GM19239 (cell line): ENCODE data around the gene RAB27B.

ENCODE experiments used
- DNase-seq: peaks from one replicate; pipeline ENCODE4 v3.0.0; 2011; ENCODE audit warnings: low spot score; ENCODE audit not compliant: insufficient read length
- FAIRE-seq: peaks from 2 replicates; lab custom pipeline; 2011; peaks lifted over from hg19 to GRCh38; lab: Jason Lieb, UNC

The RAB27B gene

DNA sequence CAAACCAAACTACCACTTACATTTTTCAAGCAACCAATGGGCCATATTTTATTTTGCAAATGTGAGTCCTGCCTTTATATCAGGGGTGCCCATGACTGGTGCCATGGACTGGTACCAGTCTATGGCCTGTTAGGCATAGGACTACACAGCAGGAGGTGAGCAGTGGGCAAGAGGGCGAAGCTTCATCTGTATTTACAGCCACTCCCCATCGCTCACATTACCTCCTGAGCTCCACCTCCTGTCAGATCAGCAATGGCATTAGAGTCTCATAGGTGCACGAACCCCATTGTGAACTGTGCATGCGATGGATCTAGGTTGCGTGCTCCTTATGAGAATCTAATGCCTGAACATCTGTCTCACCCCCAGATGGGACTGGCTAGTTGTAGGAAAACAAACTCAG, 77.4 kb downstream of the RAB27B start:
- FAIRE-seq (no peak), DNase-seq (no peak)

GRCh38 chr18:54906331-54907185, 78.3 kb downstream of the RAB27B start:
- no peak for DNase-seq
- FAIRE-seq = no peak

DNA sequence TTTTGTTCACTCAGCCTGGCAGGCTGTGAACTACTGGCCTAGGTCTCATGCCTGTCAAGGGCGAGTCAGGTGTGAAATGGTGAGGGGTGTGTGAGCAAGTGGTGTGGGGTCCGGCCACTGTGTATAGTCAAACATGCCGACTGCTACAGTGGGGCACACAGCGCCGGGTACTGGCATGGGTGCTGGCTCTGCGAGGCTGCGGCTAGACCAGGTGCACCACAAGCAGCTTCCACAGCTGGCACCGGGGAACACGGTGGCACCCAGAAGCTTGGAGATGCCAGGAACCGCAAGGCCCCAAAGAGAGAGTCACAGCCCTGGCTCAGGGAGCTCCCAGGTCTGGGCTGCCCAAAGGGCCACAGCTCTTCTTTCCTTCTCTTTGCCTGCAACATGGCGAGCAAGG, 81.3 kb downstream of the RAB27B start:
- FAIRE-seq (no peak), DNase-seq (no peak)

GRCh38 chr18:54910161-54910919, 82.1 kb downstream of the RAB27B start:
- DNase-seq (no peak), FAIRE-seq (no peak)

DNA sequence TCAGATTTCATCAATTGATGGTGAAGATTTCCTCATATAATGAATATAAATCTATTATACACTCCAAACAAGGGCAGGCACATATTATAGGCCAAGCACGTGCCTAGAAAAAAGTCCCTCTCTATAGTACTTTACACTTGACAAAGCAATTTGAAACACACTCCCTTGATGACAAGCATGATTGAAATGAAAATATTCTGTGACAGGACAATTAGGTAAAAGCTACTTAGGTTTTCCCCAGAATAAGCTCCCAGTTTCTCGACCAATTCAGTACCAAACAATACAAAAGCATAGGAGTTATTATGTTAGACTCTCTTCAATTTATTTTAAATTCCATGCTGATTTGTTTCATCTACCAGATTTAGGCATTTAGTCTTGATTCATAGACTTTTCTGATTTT, 83.3 kb downstream of the RAB27B start:
- no peak for DNase-seq
- no peak for FAIRE-seq

DNA sequence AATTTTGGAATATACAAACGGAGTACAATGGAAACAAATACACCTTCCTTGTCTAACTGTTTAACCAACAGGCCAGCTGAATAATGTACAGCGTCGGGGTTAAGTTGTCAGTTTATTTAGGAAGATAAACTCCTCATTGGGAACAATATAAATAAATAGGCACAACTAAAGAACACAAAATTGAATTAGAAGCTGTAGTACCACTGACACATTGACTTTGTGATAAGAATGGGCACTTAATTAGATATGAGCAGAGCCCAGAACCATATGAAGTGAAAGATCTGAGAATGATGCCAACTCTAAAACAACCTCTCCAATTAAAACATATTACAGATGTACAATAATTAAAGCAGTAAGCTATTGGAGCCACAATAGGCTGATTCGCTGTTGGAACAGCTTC, 86.5 kb downstream of the RAB27B start:
- DNase-seq (no peak), FAIRE-seq (no peak)

DNA sequence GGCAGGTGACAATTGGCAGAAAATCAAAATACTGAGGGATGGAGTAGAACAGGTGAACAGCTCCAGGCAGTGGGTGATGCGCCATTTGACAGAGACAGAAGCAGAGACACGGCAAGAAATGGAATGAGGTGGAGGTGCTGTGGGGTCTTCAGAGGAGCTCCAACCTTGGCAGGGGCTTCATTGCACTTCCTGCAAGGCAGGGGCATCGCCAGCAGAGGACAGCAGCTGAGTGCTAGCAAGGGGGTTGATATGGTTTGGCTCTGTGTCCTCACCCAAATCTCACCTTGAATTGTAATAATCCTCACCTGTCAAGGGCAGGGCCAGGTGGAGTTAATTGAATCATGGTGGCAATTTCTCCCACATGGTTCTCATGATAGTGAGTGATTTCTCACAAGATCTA, 88.2 kb downstream of the RAB27B start:
- DNase-seq = no peak
- no peak for FAIRE-seq

- FAIRE-seq (no peak), DNase-seq (no peak)
These were observed 89.8 kb downstream of the RAB27B start for GRCh38 chr18:54918060-54918459.

- no peak for FAIRE-seq
- DNase-seq = no peak
These were observed 91.1 kb downstream of the RAB27B start for GRCh38 chr18:54919412-54919811.

DNA sequence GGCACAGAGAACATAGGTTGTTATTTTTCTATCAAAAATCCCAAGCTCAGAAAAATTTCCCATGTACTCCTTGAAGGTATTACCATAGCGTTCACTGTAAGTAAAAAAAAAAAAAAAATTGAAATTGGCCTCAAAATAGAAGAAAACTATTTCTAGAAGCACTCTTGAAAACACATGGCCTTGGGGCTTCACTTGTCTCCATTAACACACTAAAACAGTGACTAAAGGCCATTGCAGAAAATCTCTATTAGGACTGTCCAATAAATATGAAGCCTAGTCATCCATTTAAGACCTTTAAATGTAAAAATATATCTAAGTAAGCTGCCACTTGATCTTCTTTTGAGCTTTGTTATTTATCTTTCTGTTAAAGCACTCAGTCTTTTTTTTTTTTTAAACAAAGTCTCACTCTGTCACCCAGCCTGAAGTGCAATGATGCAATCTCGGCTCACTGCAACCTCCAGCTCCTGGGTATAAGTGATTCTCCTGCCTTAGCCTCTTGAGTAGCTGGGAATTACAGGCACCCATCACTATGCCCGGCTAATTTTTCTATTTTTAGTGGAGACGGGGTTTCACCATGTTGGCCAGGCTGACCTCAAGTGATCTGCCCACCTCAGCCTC, 95.2 kb downstream of the RAB27B start:
- no peak for FAIRE-seq
- DNase-seq = no peak

- FAIRE-seq (no peak), DNase-seq (no peak)
These were observed 96.7 kb downstream of the RAB27B start for GRCh38 chr18:54924948-54925347.

- DNase-seq = no peak
- FAIRE-seq = no peak
These were observed 98.5 kb downstream of the RAB27B start for GRCh38 chr18:54926593-54927325.

DNA sequence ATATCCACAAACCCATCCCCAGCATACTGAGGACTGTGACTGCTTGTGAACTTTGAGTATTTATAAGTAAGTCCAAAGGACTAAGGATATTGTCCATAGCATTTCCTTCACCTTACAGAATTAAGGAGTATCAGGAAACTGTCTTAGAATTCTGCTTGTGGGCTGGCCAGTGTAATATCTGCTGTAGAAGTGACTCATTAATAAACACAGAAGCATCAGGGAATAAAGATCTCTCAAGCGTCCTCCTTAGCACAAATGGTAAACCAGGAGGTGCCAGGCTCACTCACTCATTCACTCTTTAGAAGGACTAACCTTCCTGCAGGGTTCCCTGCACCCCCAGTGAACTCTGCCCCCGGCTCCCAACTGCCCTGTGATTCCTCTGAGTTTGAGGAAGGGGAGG, 100.0 kb downstream of the RAB27B start:
- no peak for FAIRE-seq
- no peak for DNase-seq

- FAIRE-seq (no peak), DNase-seq (no peak)
These were observed 102.9 kb downstream of the RAB27B start for GRCh38 chr18:54931152-54931551.

GRCh38 chr18:54932472-54932871, 104.2 kb downstream of the RAB27B start:
- FAIRE-seq (no peak), DNase-seq (no peak)

DNA sequence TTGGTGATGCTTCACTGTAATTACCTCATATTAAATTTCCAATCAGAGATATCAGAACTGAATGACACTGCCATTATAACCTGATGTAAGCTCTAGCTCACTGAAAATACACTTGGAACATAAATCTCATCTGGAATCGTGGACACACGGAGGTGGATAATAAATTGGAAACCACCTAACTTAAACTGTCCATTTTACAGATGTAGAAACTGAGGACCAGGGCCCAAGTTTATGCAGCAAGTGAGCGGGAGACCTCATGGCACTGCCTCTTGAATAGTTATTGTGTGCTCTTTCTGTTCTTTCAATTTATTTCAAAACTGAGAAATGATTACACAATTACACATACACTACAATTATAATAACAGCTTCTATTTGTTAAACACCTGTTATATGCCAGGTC, 110.2 kb downstream of the RAB27B start:
- FAIRE-seq = no peak
- DNase-seq = no peak

DNA sequence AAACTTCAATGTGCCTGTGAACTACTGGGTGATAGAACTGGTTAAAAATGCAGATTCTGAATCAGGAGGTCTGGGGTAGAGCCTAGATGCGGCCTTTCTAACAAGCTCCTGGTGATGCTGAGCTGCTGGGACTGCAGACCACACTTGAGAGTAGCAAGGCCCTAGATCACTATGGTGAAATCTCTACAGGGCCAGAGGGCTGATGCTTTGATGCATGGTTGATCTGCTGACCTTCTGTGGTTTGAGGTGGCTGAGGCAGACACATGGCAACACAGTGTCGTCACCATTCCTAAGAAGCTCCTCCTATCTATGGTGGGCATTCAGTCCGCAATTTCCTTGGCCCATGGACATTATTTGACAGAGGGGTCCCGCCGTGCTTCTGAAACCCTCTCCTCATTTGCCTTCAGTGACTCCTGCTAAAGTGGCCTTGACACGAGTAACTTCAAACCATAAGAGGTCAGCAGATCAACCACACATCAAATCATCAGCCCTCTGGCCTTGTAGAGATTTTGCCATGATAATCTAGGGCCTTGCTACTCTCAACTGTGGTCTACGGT, 111.2 kb downstream of the RAB27B start:
- DNase-seq = no peak
- FAIRE-seq = no peak

DNA sequence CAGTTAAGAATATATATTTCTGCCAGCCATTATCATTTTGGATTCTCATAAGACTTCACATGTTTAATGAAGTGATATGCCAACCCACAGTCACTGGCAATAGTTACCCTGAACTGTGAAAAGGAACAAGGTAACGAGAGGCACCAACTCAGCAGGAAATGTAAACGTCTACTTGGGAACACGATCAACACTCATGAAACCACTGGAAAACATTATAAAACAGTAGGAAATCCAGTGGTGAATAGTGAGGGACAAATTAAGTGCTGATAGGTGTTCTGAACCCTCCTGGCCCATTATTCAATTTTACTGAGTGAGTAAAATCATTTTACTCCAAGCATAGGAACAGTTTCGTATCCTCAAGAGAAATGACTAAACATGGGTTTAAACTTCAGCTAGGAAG, 113.9 kb downstream of the RAB27B start:
- no peak for DNase-seq
- FAIRE-seq = no peak

DNA sequence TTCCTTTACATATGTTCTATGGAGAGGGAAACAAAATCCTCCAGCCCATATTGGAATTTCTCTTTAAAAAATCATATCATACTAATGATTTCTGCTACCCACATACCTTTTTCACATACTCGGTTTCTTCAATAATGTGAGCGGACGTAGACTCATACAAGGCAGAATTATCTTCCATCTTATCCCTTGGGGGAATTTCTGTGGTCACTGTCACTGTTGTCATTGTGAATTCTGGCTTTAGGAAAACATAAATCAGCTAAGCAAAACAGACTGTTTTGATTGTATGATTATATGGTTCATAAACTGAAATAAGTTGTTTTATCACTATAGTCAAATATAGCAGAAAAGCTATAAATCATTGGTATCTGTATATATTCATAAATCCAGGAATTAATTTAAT, 114.3 kb downstream of the RAB27B start:
- FAIRE-seq = no peak
- DNase-seq = no peak
